Neural cell (in vitro differentiated cells): Measurements from ENCODE around the gene PRKAG3. TPM values are rescaled to one million over a fixed set of nuclear protein-coding genes. Genes with fewer than 3 reads are reported as not detected.

Experiments used
- H2AFZ ChIP-seq: fragments of 200-600, 300-800 bp; sonication (generic), shearing (Covaris generic); 2 replicates; pipeline ENCODE4 v1.6.0; 2014; ENCODE audit warnings: low read depth, mild to moderate bottlenecking, antibody characterized with exemption, low read length, moderate library complexity
- H3F3A ChIP-seq: fragments of 200-600 bp; shearing (Covaris generic); 2 replicates; pipeline ENCODE4 v1.6.1; 2016; ENCODE audit warnings: mild to moderate bottlenecking, moderate library complexity, mixed read lengths, antibody characterized with exemption, low read length; ENCODE audit not compliant: insufficient read depth, poor library complexity, severe bottlenecking
- H3K27ac ChIP-seq: fragments of 200-600, 300-800 bp; sonication (generic), shearing (Covaris generic); 2 replicates; pipeline ENCODE4 v1.5.1; 2014; ENCODE audit warnings: mild to moderate bottlenecking, low read length, moderate library complexity
- H3K27me3 ChIP-seq: fragments of 300-800, 200-600 bp; sonication (generic), shearing (Covaris generic); 2 replicates; pipeline ENCODE4 v1.6.0; 2014; ENCODE audit warnings: mild to moderate bottlenecking, low read depth, low read length, moderate library complexity; ENCODE audit not compliant: insufficient read depth
- H3K36me3 ChIP-seq: fragments of 300-800, 200-600 bp; sonication (generic), shearing (Covaris generic); 2 replicates; pipeline ENCODE4 v1.5.1; 2014; ENCODE audit warnings: mild to moderate bottlenecking, antibody characterized with exemption, low read length, moderate library complexity; ENCODE audit not compliant: insufficient read depth
- H3K4me2 ChIP-seq: fragments of 300-800, 200-600 bp; sonication (generic), shearing (Covaris generic); 2 replicates; pipeline ENCODE4 v1.6.0; 2014; ENCODE audit warnings: mild to moderate bottlenecking, low read length
- H3K4me3 ChIP-seq: fragments of 300-800, 200-600 bp; sonication (generic), shearing (Covaris generic); 2 replicates; pipeline ENCODE4 v1.5.1; 2014; ENCODE audit warnings: mild to moderate bottlenecking, low read length, moderate library complexity
- H3K79me2 ChIP-seq: fragments of 200-600 bp; shearing (Covaris generic); replicated peaks from 2 replicates; pipeline ENCODE4 v1.6.0; 2014; ENCODE audit warnings: mild to moderate bottlenecking, low read length, moderate library complexity; ENCODE audit not compliant: insufficient read depth
- H3K9ac ChIP-seq: fragments of 300-800, 200-600 bp; sonication (generic), shearing (Covaris generic); 2 replicates; pipeline ENCODE4 v1.6.1; 2016; ENCODE audit warnings: mild to moderate bottlenecking, low read length, mixed read lengths
- H3K9me2 ChIP-seq: fragments of 200-600 bp; shearing (Covaris generic); 2 replicates; pipeline ENCODE4 v1.6.1; 2016; ENCODE audit warnings: mild to moderate bottlenecking, low read length, mixed read lengths; ENCODE audit not compliant: insufficient read depth
- H3K9me3 ChIP-seq: fragments of 200-600, 300-800 bp; sonication (generic), shearing (Covaris generic); 2 replicates; pipeline ENCODE4 v1.6.1; 2016; ENCODE audit warnings: mild to moderate bottlenecking, mixed run types, low read length, moderate library complexity, mixed read lengths
- H4K20me1 ChIP-seq: fragments of 200-600 bp; shearing (Covaris generic); 2 replicates; pipeline ENCODE4 v1.6.1; 2016; ENCODE audit warnings: mild to moderate bottlenecking, mixed run types; ENCODE audit not compliant: insufficient read depth
- EP300 ChIP-seq: fragments of 450-650 bp; conservative IDR thresholded peaks from 2 replicates; pipeline ENCODE4 v1.6.1; 2014; ENCODE audit warnings: antibody characterized with exemption, mild to moderate bottlenecking, moderate library complexity; ENCODE audit not compliant: poor library complexity, severe bottlenecking
- EZH2 ChIP-seq: fragments of 200-600, 300-800 bp; shearing (Covaris generic), sonication (generic); IDR thresholded peaks from 2 replicates; pipeline ENCODE4 v1.6.1; 2014; ENCODE audit warnings: antibody characterized with exemption, low read length, borderline replicate concordance, mild to moderate bottlenecking; ENCODE audit not compliant: insufficient read depth, poor library complexity, severe bottlenecking
- MXI1 ChIP-seq: fragments of 450-650 bp; conservative IDR thresholded peaks from 2 replicates; pipeline ENCODE4 v1.6.1; 2014; ENCODE audit warnings: antibody characterized with exemption, mild to moderate bottlenecking; ENCODE audit not compliant: poor library complexity, severe bottlenecking
- POLR2AphosphoS5 ChIP-seq: IDR thresholded peaks from 2 replicates; pipeline ENCODE4 v1.6.1; 2012
- RAD21 ChIP-seq: fragments of 450-650 bp; conservative IDR thresholded peaks from 2 replicates; pipeline ENCODE4 v1.6.1; 2014; ENCODE audit warnings: antibody characterized with exemption, mild to moderate bottlenecking, moderate library complexity
- REST ChIP-seq: IDR thresholded peaks from 2 replicates; pipeline ENCODE4 v1.6.1; 2012; ENCODE audit warnings: borderline replicate concordance
- SMC3 ChIP-seq: fragments of 450-650 bp; conservative IDR thresholded peaks from 2 replicates; pipeline ENCODE4 v1.6.1; 2014; ENCODE audit warnings: antibody characterized with exemption, mild to moderate bottlenecking, moderate library complexity; ENCODE audit not compliant: poor library complexity
- TAF1 ChIP-seq: IDR thresholded peaks from 2 replicates; pipeline ENCODE4 v1.6.1; 2012; ENCODE audit warnings: low read depth
- polyA minus RNA-seq: library from RNA; depleted of rRNA, polyadenylated mRNA; stranded (reverse); fragments of >200 nt; gene quantifications from 2 replicates; pipeline ENCODE4 v1.2.3, GENCODE V29; 2014
- polyA plus RNA-seq: library from polyadenylated mRNA; depleted of rRNA; stranded (reverse); fragments of >200 nt; gene quantifications from 2 replicates; pipeline ENCODE4 v1.2.3, GENCODE V29; 2014
- TF ChIP-seq, protein P1 (sequence below): fragments of 450-650 bp; IDR thresholded peaks from 2 replicates; pipeline ENCODE4 v1.5.1; 2014; ENCODE audit warnings: antibody characterized with exemption, mild to moderate bottlenecking, moderate library complexity; ENCODE audit not compliant: poor library complexity, severe bottlenecking

The PRKAG3 gene
- polyA plus RNA-seq = not detected in 2 replicates
- not detected in 2 replicates for polyA minus RNA-seq

DNA sequence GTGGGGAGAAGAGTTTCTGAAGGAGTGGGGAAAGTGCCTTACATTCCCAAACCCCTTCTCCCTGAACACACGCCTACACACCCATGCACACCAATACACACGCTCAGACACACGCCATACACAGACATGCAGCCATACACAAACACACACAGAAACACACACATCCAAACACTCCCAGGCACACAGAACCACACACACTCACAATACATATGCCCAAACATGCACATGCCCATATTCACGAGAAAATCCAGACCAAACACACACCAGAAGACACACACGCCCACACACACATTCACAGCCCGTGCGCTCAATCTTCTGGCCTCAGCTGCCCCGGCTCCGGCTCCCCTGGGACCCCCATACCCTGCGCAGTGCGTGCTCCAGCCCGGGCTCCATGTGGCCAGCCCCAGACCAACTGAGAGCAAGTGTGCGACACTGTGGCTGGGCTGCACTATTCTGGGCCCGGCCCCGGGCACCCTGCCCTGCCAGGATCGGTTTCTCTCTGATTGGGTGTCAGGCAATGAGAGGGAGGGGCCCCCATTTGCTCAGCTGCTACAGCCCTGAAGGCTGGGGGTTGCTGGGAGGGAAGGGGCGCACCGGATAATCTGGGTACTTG, at the start of gene PRKAG3:
PRKAG3 (minus strand) TSS at position 426 of the 613 bp plus-strand sequence.
- peaks cover 7% of the 10 kb centered on the region for H3K27me3 ChIP-seq
- H3K4me2 ChIP-seq = no peak within 1 kb of the TSS
- H3F3A ChIP-seq = no peaks in the 10 kb centered on the region
- no peak within 1 kb of the TSS for H3K4me3 ChIP-seq
- no peaks in the 10 kb centered on the region for H3K9me3 ChIP-seq
- H3K9ac ChIP-seq = no peak within 1 kb of the TSS
- H3K27ac ChIP-seq = no peak within 1 kb of the TSS
- no peaks in the 10 kb centered on the region for H4K20me1 ChIP-seq
- H3K79me2 ChIP-seq = no peaks in the 10 kb centered on the region
- H3K36me3 ChIP-seq = no peaks in the 10 kb centered on the region
- TF ChIP-seq, protein P1, sequence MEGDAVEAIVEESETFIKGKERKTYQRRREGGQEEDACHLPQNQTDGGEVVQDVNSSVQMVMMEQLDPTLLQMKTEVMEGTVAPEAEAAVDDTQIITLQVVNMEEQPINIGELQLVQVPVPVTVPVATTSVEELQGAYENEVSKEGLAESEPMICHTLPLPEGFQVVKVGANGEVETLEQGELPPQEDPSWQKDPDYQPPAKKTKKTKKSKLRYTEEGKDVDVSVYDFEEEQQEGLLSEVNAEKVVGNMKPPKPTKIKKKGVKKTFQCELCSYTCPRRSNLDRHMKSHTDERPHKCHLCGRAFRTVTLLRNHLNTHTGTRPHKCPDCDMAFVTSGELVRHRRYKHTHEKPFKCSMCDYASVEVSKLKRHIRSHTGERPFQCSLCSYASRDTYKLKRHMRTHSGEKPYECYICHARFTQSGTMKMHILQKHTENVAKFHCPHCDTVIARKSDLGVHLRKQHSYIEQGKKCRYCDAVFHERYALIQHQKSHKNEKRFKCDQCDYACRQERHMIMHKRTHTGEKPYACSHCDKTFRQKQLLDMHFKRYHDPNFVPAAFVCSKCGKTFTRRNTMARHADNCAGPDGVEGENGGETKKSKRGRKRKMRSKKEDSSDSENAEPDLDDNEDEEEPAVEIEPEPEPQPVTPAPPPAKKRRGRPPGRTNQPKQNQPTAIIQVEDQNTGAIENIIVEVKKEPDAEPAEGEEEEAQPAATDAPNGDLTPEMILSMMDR = no peak
- H2AFZ ChIP-seq = no peak within 1 kb of the TSS
- no peaks in the 10 kb centered on the region for H3K9me2 ChIP-seq

DNA sequence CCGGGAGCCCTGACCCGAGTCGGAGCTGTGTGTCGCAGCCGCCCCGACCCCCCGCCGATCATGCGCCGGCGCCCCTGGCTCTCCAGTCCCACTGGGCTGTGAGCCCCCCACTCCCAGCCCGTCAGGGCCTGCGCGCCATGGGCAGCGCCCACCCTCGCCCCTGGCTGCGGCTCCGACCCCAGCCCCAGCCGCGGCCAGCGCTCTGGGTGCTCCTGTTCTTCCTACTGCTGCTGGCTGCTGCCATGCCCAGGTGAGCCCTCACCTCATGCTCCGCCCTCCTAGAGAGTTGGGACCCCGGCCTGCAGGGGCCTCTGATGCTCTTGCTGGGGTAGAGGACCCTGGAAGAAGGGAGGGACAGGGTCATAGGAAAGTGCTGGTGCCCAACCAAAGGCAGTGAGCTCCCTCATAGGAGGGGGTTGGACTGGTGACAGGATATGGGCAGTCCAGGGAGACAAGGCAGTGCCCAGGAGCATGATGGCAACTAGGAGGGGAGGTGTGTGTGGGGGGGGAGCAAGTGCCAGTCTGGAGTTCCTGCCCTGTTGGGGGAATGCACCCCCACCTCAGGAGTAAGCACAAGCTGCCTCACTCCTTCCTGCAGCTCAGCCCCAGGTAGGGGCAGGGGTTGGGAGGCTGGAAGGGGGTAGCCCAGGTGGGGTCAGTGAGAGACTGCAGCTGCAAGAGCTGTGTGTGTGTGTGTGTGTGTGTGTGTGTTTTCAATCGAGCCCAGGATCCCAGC, 49.4 kb upstream of the PRKAG3 start:
- Histone ChIP-seq H3K4me2 (no peak overlapping the region), H3F3A (no peaks in the 10 kb centered on the region), H4K20me1 (no peaks in the 10 kb centered on the region), H3K36me3 (no peaks in the 10 kb centered on the region), H3K27ac (no peak overlapping the region), H3K4me3 (peak overlapping the region; percentile 65), H3K9me2 (no peaks in the 10 kb centered on the region), H2AFZ (no peak overlapping the region), H3K27me3 (peaks cover 96% of the 10 kb centered on the region), H3K9me3 (no peaks in the 10 kb centered on the region), H3K9ac (no peak overlapping the region), H3K79me2 (no peaks in the 10 kb centered on the region)
- TF ChIP-seq REST (no peak), MXI1 (no peak), SMC3 (no peak), POLR2AphosphoS5 (no peak), TAF1 (no peak), RAD21 (no peak), EP300 (no peak), EZH2 (no peak)
- TF ChIP-seq, protein P1 = no peak
